ENCODE data around the gene NCKAP5.

The NCKAP5 gene

DNA sequence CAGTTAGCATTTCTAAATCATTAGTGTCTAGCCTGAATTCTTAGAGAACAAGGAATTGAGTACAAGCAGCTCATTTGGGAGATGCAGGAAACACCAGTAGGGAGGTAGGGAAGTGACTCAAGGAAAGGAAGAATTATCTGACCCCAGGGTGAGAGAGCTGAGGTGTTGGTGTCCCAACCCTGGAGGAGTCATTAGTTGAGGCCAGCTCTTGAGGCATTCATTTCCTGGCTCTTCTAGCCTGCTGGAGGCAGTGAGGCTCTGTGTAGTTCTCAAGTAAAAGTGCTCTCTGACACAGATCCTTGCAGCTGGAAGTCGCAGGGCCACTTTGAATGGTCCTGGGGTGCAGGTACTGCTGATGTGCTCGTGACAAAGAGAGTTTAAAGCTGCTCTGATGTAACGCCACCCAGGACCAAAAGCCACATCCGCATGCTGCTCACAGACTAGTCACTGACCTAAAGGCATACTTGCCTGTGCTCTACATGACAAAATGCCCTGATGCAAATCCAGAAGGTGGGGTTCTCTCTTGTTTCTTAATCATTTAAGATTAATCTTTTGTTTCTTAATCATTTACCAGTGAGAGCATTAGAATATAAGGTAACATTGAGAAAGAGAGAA, 598.8 kb downstream of the NCKAP5 start:
- no peak for TF ChIP-seq YY1 (IDR thresholded peaks at IDR 0.05; ENCODE audit: low read depth)
- TF ChIP-seq TAF1 (IDR thresholded peaks at IDR 0.05; ENCODE audit: low read depth): no peak
- TF ChIP-seq CREB1 (IDR thresholded peaks at IDR 0.05; ENCODE audit: low read depth): no peak
- no peak for TF ChIP-seq NFIC (IDR thresholded peaks at IDR 0.05)
- TF ChIP-seq REST (IDR thresholded peaks at IDR 0.05; ENCODE audit: low read depth): no peak
- no peak for TF ChIP-seq TEAD4 (IDR thresholded peaks at IDR 0.05)
- TF ChIP-seq CEBPB (IDR thresholded peaks at IDR 0.05): no peak
- no peak for TF ChIP-seq USF1 (IDR thresholded peaks at IDR 0.05)
- no peak for TF ChIP-seq TCF12 (IDR thresholded peaks at IDR 0.05; ENCODE audit: low read depth)
- TF ChIP-seq FOXM1 (IDR thresholded peaks at IDR 0.05; ENCODE audit: borderline replicate concordance, low read depth): no peak
- TF ChIP-seq ZBTB7A (IDR thresholded peaks at IDR 0.05; ENCODE audit: low read depth): no peak
- TF ChIP-seq EGR1 (IDR thresholded peaks at IDR 0.05): no peak
- TF ChIP-seq RAD21 (IDR thresholded peaks at IDR 0.05; ENCODE audit: low read depth): no peak
- no peak for TF ChIP-seq EP300 (IDR thresholded peaks at IDR 0.05; ENCODE audit: borderline replicate concordance)
- TF ChIP-seq MAX (IDR thresholded peaks at IDR 0.05): no peak

DNA sequence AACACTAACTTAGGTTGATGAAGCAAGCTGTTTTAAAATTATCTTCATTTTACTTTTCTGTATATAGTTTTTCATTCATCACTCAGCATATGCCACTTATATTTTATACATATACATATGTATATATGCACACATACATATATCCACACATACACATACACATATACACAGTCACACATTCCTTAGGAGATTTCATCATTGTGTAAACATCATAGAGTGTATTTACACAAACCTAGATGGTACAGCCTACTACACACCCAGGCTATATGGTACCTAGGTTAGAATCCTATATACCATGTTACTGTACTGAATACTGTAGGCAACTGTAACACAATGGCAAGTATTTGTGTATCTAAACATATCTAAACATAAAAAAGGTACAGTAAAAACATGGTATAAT, 602.8 kb downstream of the NCKAP5 start:
- no peak for TF ChIP-seq EGR1 (IDR thresholded peaks at IDR 0.05)
- TF ChIP-seq YY1 (IDR thresholded peaks at IDR 0.05; ENCODE audit: low read depth): no peak
- TF ChIP-seq RAD21 (IDR thresholded peaks at IDR 0.05; ENCODE audit: low read depth): no peak
- no peak for TF ChIP-seq ZBTB7A (IDR thresholded peaks at IDR 0.05; ENCODE audit: low read depth)
- no peak for TF ChIP-seq USF1 (IDR thresholded peaks at IDR 0.05)

DNA sequence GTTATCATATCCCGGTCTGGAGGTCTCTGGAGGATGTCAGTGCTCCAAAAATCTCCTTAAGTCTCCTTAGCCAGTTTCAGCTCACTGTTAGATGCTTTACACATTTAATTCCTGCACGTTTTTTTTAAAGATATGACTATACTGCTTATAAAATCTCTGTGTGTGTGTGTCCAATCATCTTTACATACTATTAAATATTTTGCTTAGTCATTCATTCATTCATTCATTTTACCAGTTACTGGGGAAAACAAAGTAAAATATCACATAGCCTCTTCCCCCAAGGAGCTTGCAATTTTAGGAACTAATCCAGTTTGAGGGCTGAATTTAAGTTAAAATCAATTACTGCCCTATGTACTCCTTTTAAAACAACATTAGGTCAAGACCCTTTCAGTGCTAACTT, 605.1 kb downstream of the NCKAP5 start:
- TF ChIP-seq EGR1 (IDR thresholded peaks at IDR 0.05) (no peak), REST (IDR thresholded peaks at IDR 0.05; ENCODE audit: low read depth) (no peak), TEAD4 (IDR thresholded peaks at IDR 0.05) (no peak), TAF1 (IDR thresholded peaks at IDR 0.05; ENCODE audit: low read depth) (no peak), ZBTB7A (IDR thresholded peaks at IDR 0.05; ENCODE audit: low read depth) (no peak), CREB1 (IDR thresholded peaks at IDR 0.05; ENCODE audit: low read depth) (no peak), TCF12 (IDR thresholded peaks at IDR 0.05; ENCODE audit: low read depth) (no peak), YY1 (IDR thresholded peaks at IDR 0.05; ENCODE audit: low read depth) (no peak), USF1 (IDR thresholded peaks at IDR 0.05) (no peak), FOXM1 (IDR thresholded peaks at IDR 0.05; ENCODE audit: borderline replicate concordance, low read depth) (no peak), CEBPB (IDR thresholded peaks at IDR 0.05) (no peak), NFIC (IDR thresholded peaks at IDR 0.05) (no peak), MAX (IDR thresholded peaks at IDR 0.05) (no peak), EP300 (IDR thresholded peaks at IDR 0.05; ENCODE audit: borderline replicate concordance) (no peak), RAD21 (IDR thresholded peaks at IDR 0.05; ENCODE audit: low read depth) (no peak)

DNA sequence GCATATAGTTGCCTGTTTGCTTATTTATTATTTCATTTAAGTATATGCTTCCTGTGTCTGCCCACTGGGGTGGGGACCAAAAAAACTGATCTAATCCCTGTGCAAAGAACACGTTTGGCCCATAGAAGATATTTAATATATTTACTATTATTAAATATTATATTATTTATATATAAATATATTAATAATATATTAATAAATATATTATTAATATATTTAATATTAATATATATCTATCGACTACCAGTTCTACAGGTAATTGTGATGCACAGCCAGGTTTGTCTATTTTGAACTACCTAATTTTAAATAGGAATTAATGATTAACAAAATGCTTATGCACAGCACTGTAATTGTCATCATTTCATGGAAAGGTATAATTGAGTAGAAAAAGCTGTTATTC, 609.4 kb downstream of the NCKAP5 start:
- TF ChIP-seq REST (IDR thresholded peaks at IDR 0.05; ENCODE audit: low read depth) (no peak), TEAD4 (IDR thresholded peaks at IDR 0.05) (no peak), MAX (IDR thresholded peaks at IDR 0.05) (no peak), NFIC (IDR thresholded peaks at IDR 0.05) (no peak), CEBPB (IDR thresholded peaks at IDR 0.05) (no peak), FOXM1 (IDR thresholded peaks at IDR 0.05; ENCODE audit: borderline replicate concordance, low read depth) (no peak), YY1 (IDR thresholded peaks at IDR 0.05; ENCODE audit: low read depth) (no peak), RAD21 (IDR thresholded peaks at IDR 0.05; ENCODE audit: low read depth) (no peak), TAF1 (IDR thresholded peaks at IDR 0.05; ENCODE audit: low read depth) (no peak), CREB1 (IDR thresholded peaks at IDR 0.05; ENCODE audit: low read depth) (no peak), USF1 (IDR thresholded peaks at IDR 0.05) (no peak), ZBTB7A (IDR thresholded peaks at IDR 0.05; ENCODE audit: low read depth) (no peak), TCF12 (IDR thresholded peaks at IDR 0.05; ENCODE audit: low read depth) (no peak), EGR1 (IDR thresholded peaks at IDR 0.05) (no peak), EP300 (IDR thresholded peaks at IDR 0.05; ENCODE audit: borderline replicate concordance) (no peak)
